Measurements from ENCODE around the gene MPST.

DNA sequence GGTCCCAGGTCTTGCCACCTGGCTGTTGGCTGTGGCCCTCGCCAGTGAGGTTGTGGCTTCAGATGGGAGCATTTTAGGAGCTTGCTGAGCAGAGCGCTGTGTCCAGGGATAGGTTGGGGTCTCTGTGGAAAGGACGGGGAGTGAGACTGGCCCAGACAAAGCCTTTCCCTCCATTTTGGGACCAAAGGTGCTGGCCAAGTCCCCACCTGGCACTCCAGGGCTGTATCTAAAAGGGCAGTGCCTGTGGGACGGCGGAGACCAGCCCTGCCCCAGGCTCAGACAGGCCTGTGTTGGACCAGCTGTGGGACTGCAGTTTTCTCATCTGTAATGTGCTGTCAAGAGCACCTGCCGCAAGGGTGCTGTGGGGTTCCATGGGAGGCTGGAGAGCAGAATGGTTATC is 27.0 kb downstream of the MPST start:
- TF ChIP-seq CTCF (IDR thresholded peaks at IDR 0.05) (no peak), POLR2A (IDR thresholded peaks at IDR 0.05) (no peak)
